ENCODE data around the gene AMPD1. TPM values are rescaled to one million over a fixed set of nuclear protein-coding genes. Genes with fewer than 3 reads are reported as not detected.

The AMPD1 gene
- total RNA-seq, 4 donors from 2014 or later: 0.51 TPM; not detected in 3

- TF ChIP-seq, protein P1, sequence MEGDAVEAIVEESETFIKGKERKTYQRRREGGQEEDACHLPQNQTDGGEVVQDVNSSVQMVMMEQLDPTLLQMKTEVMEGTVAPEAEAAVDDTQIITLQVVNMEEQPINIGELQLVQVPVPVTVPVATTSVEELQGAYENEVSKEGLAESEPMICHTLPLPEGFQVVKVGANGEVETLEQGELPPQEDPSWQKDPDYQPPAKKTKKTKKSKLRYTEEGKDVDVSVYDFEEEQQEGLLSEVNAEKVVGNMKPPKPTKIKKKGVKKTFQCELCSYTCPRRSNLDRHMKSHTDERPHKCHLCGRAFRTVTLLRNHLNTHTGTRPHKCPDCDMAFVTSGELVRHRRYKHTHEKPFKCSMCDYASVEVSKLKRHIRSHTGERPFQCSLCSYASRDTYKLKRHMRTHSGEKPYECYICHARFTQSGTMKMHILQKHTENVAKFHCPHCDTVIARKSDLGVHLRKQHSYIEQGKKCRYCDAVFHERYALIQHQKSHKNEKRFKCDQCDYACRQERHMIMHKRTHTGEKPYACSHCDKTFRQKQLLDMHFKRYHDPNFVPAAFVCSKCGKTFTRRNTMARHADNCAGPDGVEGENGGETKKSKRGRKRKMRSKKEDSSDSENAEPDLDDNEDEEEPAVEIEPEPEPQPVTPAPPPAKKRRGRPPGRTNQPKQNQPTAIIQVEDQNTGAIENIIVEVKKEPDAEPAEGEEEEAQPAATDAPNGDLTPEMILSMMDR (IDR thresholded peaks at IDR 0.05; ENCODE audit: low read depth): no peak
These were observed 26.4 kb downstream of the AMPD1 start for GRCh38 chr1:114668784-114669561.

DNA sequence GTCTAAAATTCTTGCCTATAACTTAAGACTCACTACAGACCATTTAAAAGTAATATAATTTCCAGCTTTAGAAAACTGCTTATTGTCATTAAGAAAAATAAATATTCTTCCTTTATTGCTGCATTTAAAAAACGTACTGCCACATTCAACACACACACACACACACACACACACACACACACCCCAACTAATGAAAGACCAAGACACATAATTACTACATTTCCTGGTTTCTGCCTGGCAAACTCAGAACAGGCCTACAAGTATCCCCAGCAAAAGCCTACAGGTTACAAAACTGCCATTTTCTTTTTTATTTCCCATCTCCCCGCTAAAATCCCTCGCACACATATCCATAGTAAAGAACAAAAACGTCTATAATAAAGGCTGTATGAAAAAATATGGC lies 27.0 kb downstream of the AMPD1 start:
- TF ChIP-seq, protein P1 (IDR thresholded peaks at IDR 0.05; ENCODE audit: low read depth): no peak

GRCh38 chr1:114666954-114667353 lies 28.4 kb downstream of the AMPD1 start:
- TF ChIP-seq, protein P1 (IDR thresholded peaks at IDR 0.05; ENCODE audit: low read depth): no peak

DNA sequence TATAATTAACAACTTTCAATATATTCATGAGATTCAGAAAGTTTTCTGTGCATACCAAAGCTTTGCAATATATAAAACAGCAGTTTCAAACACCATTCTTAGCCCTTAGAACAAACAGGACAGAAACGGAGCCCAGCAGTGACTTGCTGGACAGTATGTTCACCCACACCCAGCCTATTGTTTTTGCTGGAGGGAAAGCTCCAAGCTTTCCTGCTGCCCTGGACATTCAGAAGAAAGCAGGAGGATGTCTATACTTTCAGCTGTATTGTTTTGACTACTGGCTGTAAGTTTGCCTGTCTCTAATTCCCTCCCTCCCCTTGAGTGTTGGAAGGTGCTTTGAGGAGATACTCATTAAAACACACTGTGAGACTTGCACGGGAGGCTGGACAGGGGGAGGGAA lies 35.1 kb downstream of the AMPD1 start:
- TF ChIP-seq, protein P1 (IDR thresholded peaks at IDR 0.05; ENCODE audit: low read depth): no peak

GRCh38 chr1:114651893-114652292 lies 43.5 kb downstream of the AMPD1 start:
- TF ChIP-seq, protein P1 (IDR thresholded peaks at IDR 0.05; ENCODE audit: low read depth): no peak

DNA sequence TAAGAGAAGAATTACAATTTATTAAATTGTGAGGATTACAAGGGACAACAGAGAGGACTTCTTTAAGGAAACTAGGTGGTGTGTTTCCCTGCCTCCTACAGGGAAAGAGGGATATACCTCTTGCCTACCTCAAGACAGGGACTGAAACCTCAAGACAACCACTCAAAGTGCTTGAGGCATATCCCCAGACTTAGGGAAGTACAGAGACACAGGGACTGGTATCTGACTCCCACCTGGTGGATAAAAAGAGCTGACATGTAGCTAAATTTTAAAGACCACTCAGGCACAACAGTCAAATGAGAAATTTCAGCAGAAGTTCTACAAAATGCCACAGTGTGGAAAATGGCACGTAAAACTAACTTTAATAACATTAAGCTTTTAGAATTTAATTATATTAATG lies 46.8 kb downstream of the AMPD1 start:
- TF ChIP-seq, protein P1 (IDR thresholded peaks at IDR 0.05; ENCODE audit: low read depth): no peak

DNA sequence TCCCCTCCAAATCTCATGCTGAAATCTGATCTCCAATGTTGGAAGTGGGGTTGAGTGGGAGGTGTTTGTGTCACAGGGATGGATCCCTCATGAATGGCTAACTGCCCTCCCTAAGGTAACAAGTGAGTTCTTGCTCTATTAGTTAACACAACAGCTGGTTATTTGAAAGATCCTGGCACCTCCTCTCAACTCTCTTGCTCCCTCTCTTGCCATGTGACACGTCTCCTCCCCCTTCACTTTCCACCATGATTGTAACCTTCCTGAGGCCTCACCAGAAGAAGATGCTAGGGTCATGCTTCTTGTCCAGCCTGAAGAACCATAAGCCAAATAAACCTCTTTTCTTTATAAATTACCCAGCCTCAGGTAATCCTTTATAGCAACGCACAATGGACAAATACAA lies 54.0 kb downstream of the AMPD1 start:
- TF ChIP-seq, protein P1 (IDR thresholded peaks at IDR 0.05; ENCODE audit: low read depth): no peak

Measured in subcutaneous adipose tissue (tissue), 4 donors.